ENCODE measurements around the gene SERF1B. TPM values are rescaled to one million over a fixed set of nuclear protein-coding genes. Genes with fewer than 3 reads are reported as not detected.
"Not testable (repeated sequence)": the region's sequence is repeated elsewhere in the genome, so short reads cannot be mapped to it uniquely, and the experiment has no call there.

Gene SERF1B
- 10 to 100 TPM; 14.4 to 28.0 TPM for total RNA-seq
- long read RNA-seq, donor 1, partial matches to known transcripts: 0 of 5 reads
- long read RNA-seq, donor 1, other reads (novel, unspliced or antisense): 1 of 5 reads
- long read RNA-seq, donor 2, partial matches to known transcripts: 0 of 7 reads
- long read RNA-seq, donor 2, other reads (novel, unspliced or antisense): 1 of 7 reads

- DNase-seq (ENCODE audit: low spot score); intact Hi-C loops (cut with DNase I): not testable (repeated sequence)
Observed at GRCh38 chr5:70025106-70025844, at the start of gene SERF1B. TSS of gene SERF1B (plus strand) at chr5:70025251. CDS start at chr5:70025452, 201 bp downstream.

DNA sequence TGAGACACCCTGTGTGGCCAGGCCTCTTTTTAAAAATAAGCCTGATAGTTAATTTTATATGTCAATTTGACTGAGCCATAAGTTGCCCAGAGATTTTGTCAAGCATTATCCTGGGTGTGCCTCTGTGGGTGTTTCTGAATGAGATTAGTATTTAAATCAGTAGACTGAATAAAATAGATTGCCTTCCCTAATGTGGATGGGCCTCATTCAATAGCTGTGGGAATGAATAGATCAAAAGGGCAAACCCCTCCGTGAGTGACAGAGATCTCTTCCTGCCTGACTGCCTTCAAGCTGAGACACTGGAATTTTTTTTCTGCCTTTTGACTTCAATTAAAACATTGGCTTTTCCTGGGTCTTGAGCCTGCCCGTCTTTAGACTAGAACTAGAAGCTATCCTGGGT, 33.3 kb upstream of the SERF1B start:
- intact Hi-C loops (cut with DNase I); DNase-seq (ENCODE audit: low spot score): not testable (repeated sequence)

GRCh38 chr5:69995535-69995934, 29.5 kb upstream of the SERF1B start:
- intact Hi-C loops (cut with DNase I); DNase-seq (ENCODE audit: low spot score): not testable (repeated sequence)

GRCh38 chr5:70020660-70021059, 4.4 kb upstream of the SERF1B start:
- intact Hi-C loops (cut with DNase I); DNase-seq (ENCODE audit: low spot score): not testable (repeated sequence)

GRCh38 chr5:70025845-70026145, 744 bp downstream of the SERF1B start:
- intact Hi-C loops (cut with DNase I); DNase-seq (ENCODE audit: low spot score): not testable (repeated sequence)

- DNase-seq (ENCODE audit: low spot score); intact Hi-C loops (cut with DNase I): not testable (repeated sequence)
Observed at GRCh38 chr5:70031204-70031603, 6.2 kb downstream of the SERF1B start.

- intact Hi-C loops (cut with DNase I); DNase-seq (ENCODE audit: low spot score): not testable (repeated sequence)
Observed at GRCh38 chr5:70041411-70041810, 16.4 kb downstream of the SERF1B start.

DNA sequence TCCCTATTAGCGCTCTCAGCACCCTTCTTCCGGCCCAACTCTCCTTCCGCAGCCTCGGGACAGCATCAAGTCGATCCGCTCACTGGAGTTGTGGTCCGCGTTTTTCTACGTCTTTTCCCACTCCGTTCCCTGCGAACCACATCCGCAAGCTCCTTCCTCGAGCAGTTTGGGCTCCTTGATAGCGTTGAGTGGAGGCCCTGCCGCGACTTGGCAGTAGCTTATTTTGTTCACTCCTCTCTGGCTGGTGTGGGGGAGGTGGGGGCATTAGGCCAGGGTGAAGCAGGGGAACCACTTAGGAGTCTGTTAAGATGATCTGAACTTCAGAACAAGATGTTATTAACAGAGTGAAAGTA, 24.7 kb downstream of the SERF1B start:
- DNase-seq (ENCODE audit: low spot score); intact Hi-C loops (cut with DNase I): not testable (repeated sequence)

DNA sequence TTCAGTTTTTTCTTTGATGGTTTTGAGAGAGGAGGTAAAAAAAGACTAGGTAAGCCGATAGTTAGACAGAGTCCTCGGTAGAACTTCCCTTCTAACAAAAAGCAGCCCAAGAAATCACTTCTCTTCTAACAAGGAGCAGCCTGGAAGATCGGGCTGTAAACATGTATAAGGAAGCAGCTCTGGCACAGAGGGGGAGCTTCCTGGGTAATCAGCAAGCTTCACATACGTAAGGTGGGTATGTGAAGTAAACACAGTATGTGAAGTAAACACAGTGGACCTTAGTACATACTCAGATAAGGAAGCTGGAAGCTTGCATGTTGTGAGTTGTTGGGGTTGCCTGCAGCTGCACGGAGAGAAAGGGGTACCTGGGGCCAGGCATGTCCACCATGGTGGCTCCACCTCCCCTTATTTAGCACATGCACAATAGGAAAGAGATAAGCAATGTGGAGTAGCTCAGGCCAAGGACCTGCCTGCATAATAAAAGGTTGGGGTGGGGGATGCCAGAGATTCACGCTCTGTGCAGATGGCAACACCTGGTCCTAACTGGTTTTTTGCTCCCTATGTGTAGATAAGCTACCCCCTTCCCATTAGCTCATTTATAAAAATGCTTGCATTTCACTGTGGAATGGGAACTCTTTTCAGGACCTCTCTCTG, 31.4 kb downstream of the SERF1B start:
- DNase-seq (ENCODE audit: low spot score); intact Hi-C loops (cut with DNase I): not testable (repeated sequence)

DNA sequence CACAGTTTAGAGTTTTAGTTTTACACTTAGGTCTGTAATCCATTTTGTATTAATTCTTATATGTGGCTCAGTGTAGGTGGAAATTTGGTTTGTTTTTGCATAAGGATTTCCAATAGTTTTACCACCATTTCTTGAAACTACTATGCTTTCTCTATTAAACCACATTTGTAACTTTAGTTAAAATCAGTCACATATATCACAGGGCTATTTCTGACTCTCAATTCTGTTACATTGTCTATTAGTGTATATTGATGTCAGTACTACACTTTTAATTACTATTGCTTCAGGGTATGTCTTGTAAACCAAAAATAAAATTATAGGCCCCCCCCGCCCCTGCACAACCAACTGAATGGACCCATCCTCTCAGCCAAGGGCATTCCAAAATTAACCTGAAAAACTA, 32.1 kb downstream of the SERF1B start:
- intact Hi-C loops (cut with DNase I): not testable (repeated sequence)

DNA sequence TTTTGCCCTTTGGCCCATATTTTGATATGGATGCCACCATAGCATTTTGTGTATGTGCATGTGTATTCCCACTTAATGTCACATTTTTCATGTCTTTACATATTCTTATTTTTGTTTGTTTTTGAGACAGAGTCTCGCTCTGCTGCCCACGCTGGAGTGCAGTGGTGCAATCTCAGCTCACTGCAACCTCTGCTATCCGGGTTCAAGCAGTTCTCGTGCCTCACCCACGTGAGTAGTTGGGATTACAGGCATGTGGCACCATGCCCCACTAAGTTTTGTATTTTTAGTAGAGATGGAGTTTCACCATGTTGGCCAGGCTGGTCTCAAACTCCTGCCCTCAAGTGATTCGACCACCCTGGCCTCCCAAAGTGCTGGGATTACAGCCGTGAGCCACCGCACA, 52.6 kb downstream of the SERF1B start:
- intact Hi-C loops (cut with DNase I): not testable (repeated sequence)

More for the DNA sequence above, 32.1 kb downstream of the SERF1B start:
- DNase-seq (ENCODE audit: low spot score): not testable (repeated sequence)

GRCh38 chr5:70088907-70089464, 63.9 kb downstream of the SERF1B start:
- DNase-seq (ENCODE audit: low spot score); intact Hi-C loops (cut with DNase I): not testable (repeated sequence)

More for the DNA sequence above, 52.6 kb downstream of the SERF1B start:
- not testable (repeated sequence) for DNase-seq (ENCODE audit: low spot score)

GRCh38 chr5:70091776-70092175, 66.7 kb downstream of the SERF1B start:
- DNase-seq (ENCODE audit: low spot score); intact Hi-C loops (cut with DNase I): not testable (repeated sequence)

Other genes starting within 250 kb of the SERF1B start
- 10 to 100 TPM; 38.4 to 46.4 TPM for gene SMN2, start 24.4 kb downstream of the SERF1B start, total RNA-seq